ENCODE results near the gene GAPDHS. TPM values are rescaled to one million over a fixed set of nuclear protein-coding genes. Genes with fewer than 3 reads are reported as not detected.

The GAPDHS gene
- total RNA-seq, 1 donor from 2014 or later = not detected

- Histone ChIP-seq H3K9me3 (no peaks in the 10 kb centered on the region), H3K4me1 (peaks cover 13% of the 10 kb centered on the region), H3K27ac (no peak overlapping the region), H3K4me3 (no peak overlapping the region), H3K36me3 (no peaks in the 10 kb centered on the region), H3K27me3 (no peaks in the 10 kb centered on the region)
- TF ChIP-seq CTCF (IDR thresholded peaks at IDR 0.05) = no peak
- TF ChIP-seq POLR2AphosphoS5 (IDR thresholded peaks at IDR 0.05; ENCODE audit: insufficient read depth in 1 of 2, low read depth in 1 of 2) = no peak
- no peak for TF ChIP-seq POLR2A (IDR thresholded peaks at IDR 0.05)
- DNase-seq (ENCODE audit: extremely low spot score in 2 of 2) = no peak
- intact Hi-C loops (cut with DNase I) = no loop called here
Observed at GRCh38 chr19:35556025-35556590, 22.9 kb downstream of the GAPDHS start.

- no peaks in the 10 kb centered on the region for H3K9me3 ChIP-seq
- H3K4me1 ChIP-seq = peaks cover 13% of the 10 kb centered on the region
- no peaks in the 10 kb centered on the region for H3K27me3 ChIP-seq
- TF ChIP-seq CTCF (IDR thresholded peaks at IDR 0.05) (no peak), POLR2AphosphoS5 (IDR thresholded peaks at IDR 0.05; ENCODE audit: insufficient read depth in 1 of 2, low read depth in 1 of 2) (no peak), POLR2A (IDR thresholded peaks at IDR 0.05) (no peak)
- intact Hi-C loops (cut with DNase I) = no loop called here
- no peak overlapping the region for H3K27ac ChIP-seq
- H3K36me3 ChIP-seq = no peaks in the 10 kb centered on the region
- no peak overlapping the region for H3K4me3 ChIP-seq
- no peak for DNase-seq (ENCODE audit: extremely low spot score in 2 of 2)
Observed at GRCh38 chr19:35556846-35557538, 23.7 kb downstream of the GAPDHS start.

- Histone ChIP-seq H3K9me3 (no peaks in the 10 kb centered on the region), H3K4me3 (peak overlapping the region; percentile 16 to 30), H3K36me3 (no peaks in the 10 kb centered on the region), H3K4me1 (peaks cover 13% of the 10 kb centered on the region), H3K27ac (no peak overlapping the region), H3K27me3 (no peaks in the 10 kb centered on the region)
- intact Hi-C loops (cut with DNase I) = no loop called here
- DNase-seq (ENCODE audit: extremely low spot score in 2 of 2) = no peak
- no peak for TF ChIP-seq CTCF (IDR thresholded peaks at IDR 0.05)
- TF ChIP-seq POLR2A (IDR thresholded peaks at IDR 0.05) = no peak
- no peak for TF ChIP-seq POLR2AphosphoS5 (IDR thresholded peaks at IDR 0.05; ENCODE audit: insufficient read depth in 1 of 2, low read depth in 1 of 2)
Observed at GRCh38 chr19:35557539-35558399, 24.5 kb downstream of the GAPDHS start.

- H3K27me3 ChIP-seq = no peaks in the 10 kb centered on the region
- intact Hi-C loops (cut with DNase I) = no loop called here
- H3K4me3 ChIP-seq = peak overlapping the region; percentile 16 to 30
- TF ChIP-seq CTCF (IDR thresholded peaks at IDR 0.05) = no peak
- TF ChIP-seq POLR2A (IDR thresholded peaks at IDR 0.05) = no peak
- TF ChIP-seq POLR2AphosphoS5 (IDR thresholded peaks at IDR 0.05; ENCODE audit: insufficient read depth in 1 of 2, low read depth in 1 of 2) = no peak
- no peak for DNase-seq (ENCODE audit: extremely low spot score in 2 of 2)
- peaks cover 13% of the 10 kb centered on the region for H3K4me1 ChIP-seq
- H3K9me3 ChIP-seq = no peaks in the 10 kb centered on the region
- H3K27ac ChIP-seq = no peak overlapping the region
- no peaks in the 10 kb centered on the region for H3K36me3 ChIP-seq
Observed at GRCh38 chr19:35558400-35559280, 25.4 kb downstream of the GAPDHS start.

All from vagina (tissue), 2 donors.